Measurements from ENCODE around the gene OR52N4. TPM values are rescaled to one million over a fixed set of nuclear protein-coding genes. Genes with fewer than 3 reads are reported as not detected.

OR52N4 gene
- total and polyA plus RNA-seq, 9 of the 15 experiments (the other 6 are each of a cell fraction or from before 2014, with no cell fraction given), result not detected

DNA sequence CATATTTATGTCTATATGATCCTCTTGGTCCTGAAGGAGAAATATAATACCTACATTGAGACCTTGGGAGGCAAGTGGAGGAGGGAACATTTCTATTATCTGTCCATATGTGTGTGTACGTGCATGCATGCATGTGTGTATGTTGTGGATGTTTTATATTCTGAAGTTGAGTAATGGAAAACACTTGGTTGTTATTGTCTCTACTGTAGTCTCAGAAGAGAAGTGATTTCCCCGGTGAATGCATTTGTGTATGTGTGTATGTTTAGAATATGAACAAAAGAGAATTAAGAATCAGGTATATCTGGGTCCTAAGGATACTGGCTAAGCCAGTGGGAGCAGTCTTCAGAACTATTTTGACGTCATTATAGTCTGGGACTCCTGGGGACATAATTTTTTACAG lies 37.1 kb downstream of the OR52N4 start, which contains the start of gene OR52N1 (continued):
- TF ChIP-seq, protein P1, sequence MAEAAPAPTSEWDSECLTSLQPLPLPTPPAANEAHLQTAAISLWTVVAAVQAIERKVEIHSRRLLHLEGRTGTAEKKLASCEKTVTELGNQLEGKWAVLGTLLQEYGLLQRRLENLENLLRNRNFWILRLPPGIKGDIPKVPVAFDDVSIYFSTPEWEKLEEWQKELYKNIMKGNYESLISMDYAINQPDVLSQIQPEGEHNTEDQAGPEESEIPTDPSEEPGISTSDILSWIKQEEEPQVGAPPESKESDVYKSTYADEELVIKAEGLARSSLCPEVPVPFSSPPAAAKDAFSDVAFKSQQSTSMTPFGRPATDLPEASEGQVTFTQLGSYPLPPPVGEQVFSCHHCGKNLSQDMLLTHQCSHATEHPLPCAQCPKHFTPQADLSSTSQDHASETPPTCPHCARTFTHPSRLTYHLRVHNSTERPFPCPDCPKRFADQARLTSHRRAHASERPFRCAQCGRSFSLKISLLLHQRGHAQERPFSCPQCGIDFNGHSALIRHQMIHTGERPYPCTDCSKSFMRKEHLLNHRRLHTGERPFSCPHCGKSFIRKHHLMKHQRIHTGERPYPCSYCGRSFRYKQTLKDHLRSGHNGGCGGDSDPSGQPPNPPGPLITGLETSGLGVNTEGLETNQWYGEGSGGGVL (CRISPR knock-in tag; IDR thresholded peaks at IDR 0.05), result no peak
- no peak for TF ChIP-seq ZNF133 (CRISPR knock-in tag; IDR thresholded peaks at IDR 0.05)

DNA sequence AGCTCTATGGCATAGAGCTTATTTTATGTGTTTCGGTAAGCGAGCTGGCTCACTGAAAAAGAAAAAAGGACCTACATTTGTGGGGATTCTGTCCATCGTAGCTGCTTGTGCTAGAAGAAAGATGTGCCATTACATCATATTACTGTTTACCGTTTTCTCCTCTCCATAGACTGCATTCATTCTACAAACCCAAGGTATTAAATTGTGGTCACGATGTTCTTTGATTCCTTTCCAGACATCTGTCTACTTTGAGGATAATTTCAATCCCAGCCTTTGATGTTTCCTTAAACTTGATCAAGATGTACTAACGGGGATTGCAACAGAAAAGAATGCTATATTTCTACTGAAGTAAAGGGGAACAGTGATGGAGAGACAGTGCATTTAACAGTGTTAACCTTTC lies 42.5 kb downstream of the OR52N4 start:
- H2AFZ ChIP-seq (ENCODE audit: low read depth, low read length), result no peak overlapping the region
- 2% methylated on average over 6 of the region's 6 CpGs for WGBS (ENCODE audit: insufficient coverage, low coverage, missing lambda C conversion rate)
- H3K27me3 ChIP-seq (ENCODE audit: control insufficient read depth in 2 of 2, insufficient read depth in 2 of 2, low read length in 2 of 2), result no peaks in the 10 kb centered on the region; a peak in 1 of 5 replicates
- no peaks in the 10 kb centered on the region for H3K4me1 ChIP-seq (replicated peaks in 1 of 2; ENCODE audit: control insufficient read depth in 2 of 2, insufficient read depth in 2 of 2, low read length in 2 of 2)
- ChIA-PET POLR2A (interaction anchor here (0.6 to 0.7 kb wide), 3 partner anchors 171 to 335 kb away, joined by 3 read pairs; no protein-coding TSS in a partner anchor), CTCF (ENCODE audit: low intra/inter-chr PET ratio) (no interaction called here)
- no peak overlapping the region for H3K4me3 ChIP-seq
- intact Hi-C loops (cut with micrococcal nuclease) (no loop called here), in situ Hi-C loops (cut with MboI) (no loop called here)
- H3K9me3 ChIP-seq (replicated peaks; ENCODE audit: control insufficient read depth, insufficient read depth, low read depth, low read length), result no peaks in the 10 kb centered on the region
- no peaks in the 10 kb centered on the region for H3K36me3 ChIP-seq (ENCODE audit: control insufficient read depth, insufficient read depth, low read length)
- no peak overlapping the region for H3K4me2 ChIP-seq (ENCODE audit: insufficient read depth, low read length)
- DNase-seq (ENCODE audit: extremely low read depth in 1 of 4, low spot score in 3 of 4) (no peak), ATAC-seq (no peak), FAIRE-seq (no peak)
- H3K27ac ChIP-seq (ENCODE audit: extremely low read depth, low read depth, low read length), result no peak overlapping the region
- no peaks in the 10 kb centered on the region for H4K20me1 ChIP-seq (replicated peaks; ENCODE audit: control insufficient read depth, insufficient read depth, low read length)
- H3K79me2 ChIP-seq (ENCODE audit: control insufficient read depth, insufficient read depth, low read length), result no peaks in the 10 kb centered on the region
- no peaks in the 10 kb centered on the region for H3K9me1 ChIP-seq (ENCODE audit: control insufficient read depth, insufficient read depth, low read length)
- no peak overlapping the region for H3K9ac ChIP-seq (ENCODE audit: insufficient read depth in 1 of 2, low read depth in 2 of 2, low read length in 2 of 2)
- no TSS peak for BruUV-seq (replicated peaks)
- TF ChIP-seq TEAD1 (CRISPR knock-in tag; IDR thresholded peaks at IDR 0.05) (no peak), ZKSCAN8 (CRISPR knock-in tag; IDR thresholded peaks at IDR 0.05) (no peak), POLR2AphosphoS2 (IDR thresholded peaks at IDR 0.05; ENCODE audit: low read length) (no peak), BMI1 (IDR thresholded peaks at IDR 0.05; ENCODE audit: low read length) (no peak)
- TF ChIP-seq, protein P2, sequence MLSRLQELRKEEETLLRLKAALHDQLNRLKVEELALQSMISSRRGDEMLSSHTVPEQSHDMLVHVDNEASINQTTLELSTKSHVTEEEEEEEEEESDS (CRISPR knock-in tag; IDR thresholded peaks at IDR 0.05), result no peak
- TF ChIP-seq, protein P3, sequence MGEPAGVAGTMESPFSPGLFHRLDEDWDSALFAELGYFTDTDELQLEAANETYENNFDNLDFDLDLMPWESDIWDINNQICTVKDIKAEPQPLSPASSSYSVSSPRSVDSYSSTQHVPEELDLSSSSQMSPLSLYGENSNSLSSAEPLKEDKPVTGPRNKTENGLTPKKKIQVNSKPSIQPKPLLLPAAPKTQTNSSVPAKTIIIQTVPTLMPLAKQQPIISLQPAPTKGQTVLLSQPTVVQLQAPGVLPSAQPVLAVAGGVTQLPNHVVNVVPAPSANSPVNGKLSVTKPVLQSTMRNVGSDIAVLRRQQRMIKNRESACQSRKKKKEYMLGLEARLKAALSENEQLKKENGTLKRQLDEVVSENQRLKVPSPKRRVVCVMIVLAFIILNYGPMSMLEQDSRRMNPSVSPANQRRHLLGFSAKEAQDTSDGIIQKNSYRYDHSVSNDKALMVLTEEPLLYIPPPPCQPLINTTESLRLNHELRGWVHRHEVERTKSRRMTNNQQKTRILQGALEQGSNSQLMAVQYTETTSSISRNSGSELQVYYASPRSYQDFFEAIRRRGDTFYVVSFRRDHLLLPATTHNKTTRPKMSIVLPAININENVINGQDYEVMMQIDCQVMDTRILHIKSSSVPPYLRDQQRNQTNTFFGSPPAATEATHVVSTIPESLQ (CRISPR knock-in tag; IDR thresholded peaks at IDR 0.05), result no peak
